ENCODE data around the gene SLC26A3.

SLC26A3 gene

DNA sequence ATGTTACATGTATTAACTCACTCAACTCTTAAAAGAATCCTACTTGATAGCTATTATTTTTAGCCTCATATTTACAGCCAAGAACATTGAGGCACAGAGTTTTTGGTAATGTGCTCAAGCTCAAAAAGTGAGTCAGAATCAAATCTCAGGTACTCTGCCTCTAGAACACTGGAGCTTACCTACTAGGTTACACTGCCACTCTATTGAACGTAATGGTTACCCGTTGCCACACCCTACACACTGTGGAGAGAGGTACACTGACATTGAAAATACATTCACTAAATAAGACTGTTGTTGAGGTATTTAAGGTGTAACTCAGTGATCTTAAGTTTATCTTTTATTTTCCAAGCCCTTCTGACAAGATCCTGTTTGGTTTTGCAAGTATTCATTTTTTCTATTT lies 17.9 kb downstream of the SLC26A3 start:
- Histone ChIP-seq H3K9ac (ENCODE audit: low read depth, low read length) (no peak overlapping the region), H3K4me3 (ENCODE audit: low read length) (no peak overlapping the region), H3K27me3 (ENCODE audit: insufficient read depth, low read length) (no peaks in the 10 kb centered on the region), H3K27ac (ENCODE audit: low read depth, low read length) (no peak overlapping the region), H3K36me3 (ENCODE audit: insufficient read depth, low read length) (no peaks in the 10 kb centered on the region), H3K4me1 (ENCODE audit: insufficient read depth, low read length) (peaks cover 19% of the 10 kb centered on the region), H3K9me3 (ENCODE audit: insufficient read depth, low read depth, low read length) (no peaks in the 10 kb centered on the region)
- WGBS = 100% methylated on average over 1 of the region's 2 CpGs

DNA sequence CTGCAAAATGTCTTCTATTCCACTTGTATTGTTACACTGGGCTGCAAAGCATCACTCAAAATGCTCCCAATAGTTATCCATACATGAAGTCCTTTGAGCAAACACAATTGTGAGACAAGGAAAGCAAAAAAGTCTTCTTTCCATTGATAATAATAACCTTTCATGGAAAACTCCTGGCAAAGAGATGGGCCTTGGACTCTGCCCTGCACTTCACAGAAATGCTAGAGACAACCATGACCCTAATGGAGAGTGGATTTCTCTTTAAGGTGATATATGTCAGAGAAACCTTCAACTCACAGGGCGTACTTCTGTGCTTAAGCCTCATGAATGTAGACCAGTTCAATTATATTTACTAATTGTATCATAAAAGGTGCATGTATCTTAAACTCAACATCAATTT lies 19.4 kb downstream of the SLC26A3 start:
- H3K27me3 ChIP-seq (ENCODE audit: insufficient read depth, low read length) = no peaks in the 10 kb centered on the region
- WGBS = no CpG with 5 or more reads among the region's 1 CpG

DNA sequence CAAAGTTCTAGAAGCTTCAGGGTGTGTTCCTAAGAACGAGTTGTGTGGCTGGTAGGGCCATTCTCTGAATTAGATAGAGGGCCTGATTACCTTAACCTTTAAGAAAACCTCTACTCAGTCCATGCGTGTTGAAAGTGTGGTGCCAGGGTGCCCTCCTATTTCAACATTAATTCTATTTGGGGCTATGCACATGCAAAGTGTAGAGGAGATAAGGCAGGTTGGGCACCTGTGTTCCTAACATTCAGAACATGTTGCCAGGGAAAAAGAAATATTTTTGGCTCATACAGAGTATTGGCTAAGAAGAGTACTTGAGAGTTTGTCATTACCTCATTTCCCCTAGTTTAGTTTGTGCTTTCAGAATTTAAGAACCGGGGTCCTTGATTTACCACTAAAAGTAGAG lies 20.6 kb downstream of the SLC26A3 start:
- 99% methylated on average over 3 of the region's 3 CpGs for WGBS
- H3K4me1 ChIP-seq (ENCODE audit: insufficient read depth, low read length) = peaks cover 5% of the 10 kb centered on the region; the same call in 1 of the 2 replicates

More for the DNA sequence above, 19.4 kb downstream of the SLC26A3 start:
- H3K9ac ChIP-seq (ENCODE audit: low read depth, low read length) = no peak overlapping the region
- H3K36me3 ChIP-seq (ENCODE audit: insufficient read depth, low read length) = no peaks in the 10 kb centered on the region
- H3K4me3 ChIP-seq (ENCODE audit: low read length) = no peak overlapping the region
- H3K27ac ChIP-seq (ENCODE audit: low read depth, low read length) = no peak overlapping the region
- peaks cover 18% of the 10 kb centered on the region for H3K4me1 ChIP-seq (ENCODE audit: insufficient read depth, low read length)
- H3K9me3 ChIP-seq (ENCODE audit: insufficient read depth, low read depth, low read length) = no peaks in the 10 kb centered on the region

DNA sequence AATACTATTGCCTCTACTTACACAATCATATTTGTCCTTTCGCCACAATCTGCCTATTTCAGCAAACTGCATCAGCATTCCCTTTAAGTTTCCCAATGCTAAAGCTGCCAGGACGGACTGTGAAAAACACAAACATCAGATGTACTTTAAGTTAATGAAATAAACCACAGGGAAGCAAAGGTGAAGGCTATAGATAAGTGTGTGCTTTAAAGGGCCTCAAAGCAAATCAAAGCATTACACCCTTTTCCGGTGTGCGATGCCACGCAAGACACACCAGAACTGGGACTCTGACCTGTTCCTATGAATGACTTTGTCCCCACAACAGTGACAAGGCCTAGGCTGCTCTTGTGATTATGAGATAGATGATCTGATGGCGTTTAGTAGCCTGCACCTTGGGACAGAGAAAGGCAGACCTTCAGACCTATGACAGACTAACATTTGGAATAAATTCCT lies 23.4 kb downstream of the SLC26A3 start:
- H3K27ac ChIP-seq (ENCODE audit: low read depth, low read length) = no peak overlapping the region
- H3K36me3 ChIP-seq (ENCODE audit: insufficient read depth, low read length) = no peaks in the 10 kb centered on the region
- no peaks in the 10 kb centered on the region for H3K27me3 ChIP-seq (ENCODE audit: insufficient read depth, low read length)
- no peaks in the 10 kb centered on the region for H3K9me3 ChIP-seq (ENCODE audit: insufficient read depth, low read depth, low read length)
- no peak overlapping the region for H3K4me3 ChIP-seq (ENCODE audit: low read length)
- no peak overlapping the region for H3K9ac ChIP-seq (ENCODE audit: low read depth, low read length)
- 96% methylated on average over 6 of the region's 6 CpGs for WGBS
- no peaks in the 10 kb centered on the region for H3K4me1 ChIP-seq (ENCODE audit: insufficient read depth, low read length)

More for the DNA sequence above, 20.6 kb downstream of the SLC26A3 start:
- Histone ChIP-seq H3K27ac (ENCODE audit: low read depth, low read length) (no peak overlapping the region), H3K36me3 (ENCODE audit: insufficient read depth, low read length) (no peaks in the 10 kb centered on the region), H3K9me3 (ENCODE audit: insufficient read depth, low read depth, low read length) (no peaks in the 10 kb centered on the region), H3K27me3 (ENCODE audit: insufficient read depth, low read length) (no peaks in the 10 kb centered on the region), H3K4me3 (ENCODE audit: low read length) (no peak overlapping the region), H3K9ac (ENCODE audit: low read depth, low read length) (no peak overlapping the region)

DNA sequence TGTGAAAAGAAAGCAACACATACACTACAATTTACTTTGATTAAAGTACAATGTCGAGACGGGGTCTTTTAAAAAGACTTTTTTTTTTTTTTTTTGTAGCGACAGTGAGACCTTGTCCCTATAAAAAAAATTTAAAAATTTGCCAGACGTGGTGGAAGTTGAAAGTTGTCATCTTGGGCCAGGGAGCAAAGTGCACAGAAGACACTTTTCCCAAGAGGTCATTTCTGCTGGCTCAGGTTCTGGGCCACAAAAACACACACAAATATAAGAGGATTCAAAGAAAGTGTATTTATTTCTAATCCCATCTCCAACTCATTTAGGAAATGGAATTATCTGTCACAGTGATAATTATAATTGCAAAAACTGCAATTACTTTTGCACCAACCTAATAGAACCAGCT lies 24.7 kb downstream of the SLC26A3 start:
- no peaks in the 10 kb centered on the region for H3K9me3 ChIP-seq (ENCODE audit: insufficient read depth, low read depth, low read length)
- no peak overlapping the region for H3K4me3 ChIP-seq (ENCODE audit: low read length)
- no peaks in the 10 kb centered on the region for H3K27me3 ChIP-seq (ENCODE audit: insufficient read depth, low read length)
- H3K9ac ChIP-seq (ENCODE audit: low read depth, low read length) = no peak overlapping the region
- no peaks in the 10 kb centered on the region for H3K4me1 ChIP-seq (ENCODE audit: insufficient read depth, low read length)
- 96% methylated on average over 3 of the region's 4 CpGs for WGBS
- H3K36me3 ChIP-seq (ENCODE audit: insufficient read depth, low read length) = no peaks in the 10 kb centered on the region
- H3K27ac ChIP-seq (ENCODE audit: low read depth, low read length) = no peak overlapping the region

DNA sequence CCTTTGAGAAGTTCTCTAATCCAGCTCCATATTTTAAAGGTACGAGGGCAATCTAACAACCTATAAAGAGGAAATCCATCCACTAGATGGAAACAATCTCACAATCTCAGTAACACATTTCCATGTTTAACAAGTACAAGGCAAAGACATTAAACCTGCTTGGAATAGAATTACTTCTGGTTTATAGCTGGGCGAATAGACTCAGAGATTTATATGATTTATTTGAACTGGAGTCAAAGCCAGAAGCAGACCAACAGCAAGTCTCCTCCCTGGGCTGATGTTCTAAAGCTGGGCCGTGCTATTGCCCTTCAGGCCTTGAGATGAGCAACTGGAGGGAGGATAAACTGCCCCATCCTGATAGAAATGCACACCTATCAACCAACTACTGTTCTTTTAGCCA lies 25.3 kb downstream of the SLC26A3 start:
- no peaks in the 10 kb centered on the region for H3K4me1 ChIP-seq (ENCODE audit: insufficient read depth, low read length)
- H3K36me3 ChIP-seq (ENCODE audit: insufficient read depth, low read length) = no peaks in the 10 kb centered on the region
- no peaks in the 10 kb centered on the region for H3K9me3 ChIP-seq (ENCODE audit: insufficient read depth, low read depth, low read length)
- H3K27ac ChIP-seq (ENCODE audit: low read depth, low read length) = no peak overlapping the region
- WGBS = 93% methylated on average over 3 of the region's 3 CpGs
- H3K27me3 ChIP-seq (ENCODE audit: insufficient read depth, low read length) = no peaks in the 10 kb centered on the region
- no peak overlapping the region for H3K9ac ChIP-seq (ENCODE audit: low read depth, low read length)
- H3K4me3 ChIP-seq (ENCODE audit: low read length) = no peak overlapping the region

DNA sequence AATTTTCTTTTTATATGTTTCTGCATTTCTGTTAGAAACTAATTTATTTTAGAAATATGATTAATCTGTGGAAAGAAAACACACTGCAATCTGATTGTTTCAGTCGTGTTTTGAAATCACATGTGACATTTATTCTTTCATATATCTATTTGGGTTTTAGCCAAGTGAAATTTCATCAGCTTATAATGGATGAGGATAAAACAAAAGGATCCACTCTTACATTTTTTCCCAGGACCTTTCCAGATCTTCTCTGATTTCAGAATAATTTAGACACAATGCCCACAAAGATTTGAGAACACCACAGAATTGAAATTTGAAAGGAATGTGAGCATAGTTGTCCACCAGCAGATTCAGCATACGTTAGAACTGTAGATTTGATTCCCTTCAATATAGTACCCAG lies 30.0 kb downstream of the SLC26A3 start:
- Histone ChIP-seq H3K9me3 (ENCODE audit: insufficient read depth, low read depth, low read length) (no peaks in the 10 kb centered on the region), H3K9ac (ENCODE audit: low read depth, low read length) (no peak overlapping the region), H3K4me3 (ENCODE audit: low read length) (no peak overlapping the region), H3K27ac (ENCODE audit: low read depth, low read length) (no peak overlapping the region), H3K27me3 (ENCODE audit: insufficient read depth, low read length) (no peaks in the 10 kb centered on the region), H3K4me1 (ENCODE audit: insufficient read depth, low read length) (no peaks in the 10 kb centered on the region), H3K36me3 (ENCODE audit: insufficient read depth, low read length) (no peaks in the 10 kb centered on the region)
- WGBS = 91% methylated on average over 1 of the region's 2 CpGs

DNA sequence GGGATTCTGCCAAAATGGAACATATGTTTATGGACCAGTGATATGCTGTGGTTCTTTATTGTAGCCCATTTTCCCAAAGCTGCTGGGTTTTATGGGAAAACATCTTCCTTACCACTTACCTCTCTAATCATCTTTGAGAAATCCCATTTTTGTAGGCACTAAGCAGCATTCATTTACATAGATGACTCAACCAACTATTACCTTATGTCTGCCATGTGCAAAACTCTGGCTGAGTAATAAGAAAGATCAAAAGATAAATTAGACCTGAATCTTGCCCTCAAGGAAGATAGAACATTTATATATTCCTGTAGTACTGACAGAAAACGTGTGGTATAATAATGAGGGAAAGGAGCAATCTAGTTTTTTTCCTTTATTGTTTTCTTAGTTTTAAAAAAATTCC lies 34.8 kb downstream of the SLC26A3 start:
- WGBS = no CpG with 5 or more reads among the region's 1 CpG
- Histone ChIP-seq H3K27me3 (ENCODE audit: insufficient read depth, low read length) (no peaks in the 10 kb centered on the region), H3K27ac (ENCODE audit: low read depth, low read length) (no peak overlapping the region)

DNA sequence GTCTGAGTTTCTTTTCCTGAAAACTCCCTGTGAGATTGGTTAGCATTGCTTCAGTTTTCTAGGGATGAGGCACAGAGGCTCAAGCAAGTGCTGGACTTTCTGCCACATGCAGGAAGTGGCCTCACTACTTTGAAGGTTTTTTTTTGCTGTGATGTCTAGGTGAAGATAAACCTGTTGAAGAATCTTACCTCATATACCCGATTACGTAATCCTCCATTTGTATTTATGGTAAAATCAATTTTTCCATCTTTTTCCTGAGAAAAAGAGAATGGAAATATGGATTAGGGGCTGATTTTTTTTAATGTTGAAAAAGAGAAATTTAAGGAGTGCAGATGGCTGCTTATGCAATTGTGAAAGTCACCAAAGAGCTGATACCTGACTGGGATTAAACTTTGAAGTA lies 35.6 kb downstream of the SLC26A3 start:
- Histone ChIP-seq H3K36me3 (ENCODE audit: insufficient read depth, low read length) (no peaks in the 10 kb centered on the region), H3K27me3 (ENCODE audit: insufficient read depth, low read length) (no peaks in the 10 kb centered on the region), H3K4me1 (ENCODE audit: insufficient read depth, low read length) (no peaks in the 10 kb centered on the region), H3K27ac (ENCODE audit: low read depth, low read length) (no peak overlapping the region), H3K9ac (ENCODE audit: low read depth, low read length) (no peak overlapping the region), H3K9me3 (ENCODE audit: insufficient read depth, low read depth, low read length) (no peaks in the 10 kb centered on the region), H3K4me3 (ENCODE audit: low read length) (no peak overlapping the region)
- WGBS = no CpG with 5 or more reads among the region's 2 CpGs

More for the DNA sequence above, 34.8 kb downstream of the SLC26A3 start:
- H3K4me3 ChIP-seq (ENCODE audit: low read length) = no peak overlapping the region
- H3K36me3 ChIP-seq (ENCODE audit: insufficient read depth, low read length) = no peaks in the 10 kb centered on the region
- no peaks in the 10 kb centered on the region for H3K4me1 ChIP-seq (ENCODE audit: insufficient read depth, low read length)
- H3K9ac ChIP-seq (ENCODE audit: low read depth, low read length) = no peak overlapping the region
- H3K9me3 ChIP-seq (ENCODE audit: insufficient read depth, low read depth, low read length) = no peaks in the 10 kb centered on the region

DNA sequence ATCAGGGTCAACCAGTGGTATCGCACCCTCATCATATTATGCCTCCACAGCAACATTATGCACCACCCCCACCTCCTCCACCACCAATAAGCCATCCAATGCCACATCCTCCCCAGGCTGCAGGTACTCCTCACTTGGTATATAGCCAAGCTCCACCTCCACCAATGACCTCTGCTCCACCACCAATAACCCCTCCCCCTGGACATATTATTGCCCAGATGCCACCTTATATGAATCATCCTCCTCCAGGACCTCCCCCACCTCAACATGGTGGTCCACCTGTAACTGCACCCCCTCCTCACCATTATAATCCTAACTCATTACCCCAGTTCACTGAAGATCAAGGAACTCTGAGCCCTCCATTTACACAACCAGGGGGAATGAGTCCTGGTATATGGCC lies 44.4 kb downstream of the SLC26A3 start:
- Histone ChIP-seq H3K36me3 (ENCODE audit: insufficient read depth, low read length) (peaks cover 72% of the 10 kb centered on the region), H3K9ac (ENCODE audit: low read depth, low read length) (no peak overlapping the region), H3K27ac (ENCODE audit: low read depth, low read length) (no peak overlapping the region), H3K4me3 (ENCODE audit: low read length) (no peak overlapping the region), H3K4me1 (ENCODE audit: insufficient read depth, low read length) (no peaks in the 10 kb centered on the region), H3K9me3 (ENCODE audit: insufficient read depth, low read depth, low read length) (no peaks in the 10 kb centered on the region), H3K27me3 (ENCODE audit: insufficient read depth, low read length) (no peaks in the 10 kb centered on the region)
- 96% methylated on average over 1 of the region's 1 CpG for WGBS

DNA sequence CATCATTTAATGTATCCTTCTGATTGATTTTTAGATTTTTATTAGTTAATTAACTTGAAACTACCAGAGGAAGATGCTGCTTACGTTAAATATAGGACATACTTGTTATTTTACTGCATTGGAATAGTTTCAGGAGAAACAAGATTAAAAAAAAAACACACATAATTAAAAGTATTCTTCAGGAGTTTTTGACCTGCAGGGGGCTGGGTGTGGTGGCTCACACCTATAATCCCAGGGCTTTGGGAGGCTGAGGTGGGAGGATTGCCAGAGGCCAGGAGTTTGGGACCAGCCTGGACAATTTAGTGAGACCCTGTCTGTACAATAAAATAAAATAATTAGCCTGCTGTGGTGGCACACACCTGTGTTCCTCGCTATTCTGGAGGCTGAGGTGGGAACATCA lies 48.4 kb downstream of the SLC26A3 start:
- H3K27ac ChIP-seq (ENCODE audit: low read depth, low read length) = no peak overlapping the region
- no peaks in the 10 kb centered on the region for H3K27me3 ChIP-seq (ENCODE audit: insufficient read depth, low read length)
- no peaks in the 10 kb centered on the region for H3K4me1 ChIP-seq (ENCODE audit: insufficient read depth, low read length)
- no peak overlapping the region for H3K4me3 ChIP-seq (ENCODE audit: low read length)
- no peaks in the 10 kb centered on the region for H3K9me3 ChIP-seq (ENCODE audit: insufficient read depth, low read depth, low read length)
- H3K36me3 ChIP-seq (ENCODE audit: insufficient read depth, low read length) = peaks cover 95% of the 10 kb centered on the region
- WGBS = 91% methylated on average over 1 of the region's 2 CpGs
- H3K9ac ChIP-seq (ENCODE audit: low read depth, low read length) = no peak overlapping the region

DNA sequence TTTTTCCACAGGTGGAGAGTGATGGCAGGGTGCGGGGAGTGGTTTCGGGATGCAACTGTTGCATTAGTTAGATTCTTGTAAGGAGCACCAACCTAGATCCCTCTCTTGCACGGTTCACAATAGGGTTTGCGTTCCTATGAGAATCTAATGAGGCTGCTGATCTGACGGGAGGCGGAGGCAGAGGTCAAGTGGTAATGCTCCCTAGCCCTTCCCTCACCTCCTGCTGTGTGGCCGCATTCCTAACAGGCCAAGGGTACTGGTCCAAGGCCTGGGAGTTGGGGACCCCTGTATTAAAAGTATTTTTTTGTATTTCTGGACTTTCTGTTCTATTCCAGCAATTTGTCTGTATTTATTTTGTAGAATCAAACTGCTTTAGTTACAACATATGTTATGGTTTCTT lies 51.9 kb downstream of the SLC26A3 start:
- Histone ChIP-seq H3K4me1 (ENCODE audit: insufficient read depth, low read length) (no peaks in the 10 kb centered on the region), H3K27me3 (ENCODE audit: insufficient read depth, low read length) (no peaks in the 10 kb centered on the region), H3K36me3 (ENCODE audit: insufficient read depth, low read length) (peaks cover 74% of the 10 kb centered on the region), H3K27ac (ENCODE audit: low read depth, low read length) (no peak overlapping the region), H3K4me3 (ENCODE audit: low read length) (no peak overlapping the region), H3K9ac (ENCODE audit: low read depth, low read length) (no peak overlapping the region), H3K9me3 (ENCODE audit: insufficient read depth, low read depth, low read length) (no peaks in the 10 kb centered on the region)
- WGBS = 90% methylated on average over 7 of the region's 7 CpGs
